Effector memory CD8-positive, alpha-beta T cell (primary cell): ENCODE results near the gene RNF214.
"Not testable (repeated sequence)": the region's sequence is repeated elsewhere in the genome, so short reads cannot be mapped to it uniquely, and the experiment has no call there.

Source experiments
- ATAC-seq: fragments of 150-1000 bp; cut with Tn5 transposase; replicated peaks from 2 replicates; pipeline ENCODE4 v1.10.0; 2021; ENCODE audit warnings: mild to moderate bottlenecking, moderate library complexity
- DNase-seq, 3 experiments: peaks; one replicate each; pipeline ENCODE4 v3.0.0; 2021
- H3K27ac Mint-ChIP-seq, 2 donors: one replicate each; pipeline ENCODE4 v1.8.0; 2022; ENCODE audit warnings: mild to moderate bottlenecking in 2 of 2, mixed read lengths in 2 of 2, moderate library complexity in 2 of 2
- H3K27me3 Mint-ChIP-seq, 2 donors: one replicate each; pipeline ENCODE4 v1.8.0; 2022; ENCODE audit warnings: mixed read lengths in 2 of 2
- H3K36me3 Mint-ChIP-seq: one replicate; pipeline ENCODE4 v1.8.0; 2022; ENCODE audit warnings: mild to moderate bottlenecking, moderate library complexity, mixed read lengths; ENCODE audit not compliant: insufficient read depth
- H3K4me1 Mint-ChIP-seq, 2 donors: one replicate each; pipeline ENCODE4 v1.8.0; 2022; ENCODE audit warnings: low read depth in 2 of 2, mixed read lengths in 2 of 2
- H3K4me3 Mint-ChIP-seq, 2 donors: one replicate each; pipeline ENCODE4 v1.8.0; 2022; ENCODE audit warnings: mild to moderate bottlenecking in 2 of 2, mixed read lengths in 2 of 2, moderate library complexity in 2 of 2
- H3K9me3 Mint-ChIP-seq, 2 donors: one replicate each; pipeline ENCODE4 v1.8.0; 2022; ENCODE audit warnings: mixed read lengths in 2 of 2
- total RNA-seq, 9 experiments: gene quantifications; one replicate each; lab custom pipeline; 2026; lab: John Stamatoyannopoulos, UW

RNF214 gene
- total RNA-seq = 14.1 to 33.3 (median 19.7) reads per million in 9 experiments

GRCh38 chr11:117232092-117232878 is at the start of gene RNF214:
RNF214 (plus strand) TSS chr11:117232671; CDS start chr11:117234273, 1,602 bp downstream.
- H3K27ac Mint-ChIP-seq = peak within 1 kb of the TSS; percentile 92 to 96
- peaks cover 51% of the 10 kb centered on the region for H3K36me3 Mint-ChIP-seq
- no peaks in the 10 kb centered on the region for H3K27me3 Mint-ChIP-seq
- no peaks in the 10 kb centered on the region for H3K9me3 Mint-ChIP-seq
- peak within 1 kb of the TSS; percentile 93 to 99 for H3K4me3 Mint-ChIP-seq
- peaks cover 43 to 50% of the 10 kb centered on the region in 2 donors for H3K4me1 Mint-ChIP-seq
- peak; percentile 77 for ATAC-seq
- peak; percentile 53 to 65 (median 64) for DNase-seq

GRCh38 chr11:117183178-117183577 is 49.3 kb upstream of the RNF214 start:
- ATAC-seq, H3K4me3 Mint-ChIP-seq, H3K9me3 Mint-ChIP-seq, H3K27me3 Mint-ChIP-seq, DNase-seq: not testable (repeated sequence)
- H3K27ac Mint-ChIP-seq = peak overlapping the region in 1 of 2 donors; percentile 38
- peaks cover 32% of the 10 kb centered on the region for H3K36me3 Mint-ChIP-seq
- H3K4me1 Mint-ChIP-seq = peaks cover 21 to 22% of the 10 kb centered on the region in 2 donors

- Mint-ChIP-seq H3K9me3 (no peaks in the 10 kb centered on the region), H3K4me1 (peaks cover 19% of the 10 kb centered on the region in 2 donors), H3K27me3 (no peaks in the 10 kb centered on the region), H3K4me3 (no peak overlapping the region), H3K27ac (peak overlapping the region in 1 of 2 donors; percentile 23), H3K36me3 (peaks cover 34% of the 10 kb centered on the region)
- no peak for ATAC-seq
- DNase-seq = no peak
These were observed 48.6 kb upstream of the RNF214 start for GRCh38 chr11:117183724-117184349.

GRCh38 chr11:117185736-117186430 is 46.6 kb upstream of the RNF214 start:
- no peak for DNase-seq

GRCh38 chr11:117186431-117186761 is 46.1 kb upstream of the RNF214 start:
- no peak for ATAC-seq
- Mint-ChIP-seq H3K36me3 (peaks cover 20% of the 10 kb centered on the region), H3K4me1 (peaks cover 0 to 5% of the 10 kb centered on the region in 2 donors), H3K27me3 (no peaks in the 10 kb centered on the region), H3K27ac (peak overlapping the region; percentile 23 to 54), H3K9me3 (no peaks in the 10 kb centered on the region), H3K4me3 (no peak overlapping the region)
- no peak for DNase-seq

More at GRCh38 chr11:117185736-117186430, 46.6 kb upstream of the RNF214 start:
- Mint-ChIP-seq H3K4me1 (peaks cover 5 to 9% of the 10 kb centered on the region in 2 donors), H3K4me3 (no peak overlapping the region), H3K9me3 (no peaks in the 10 kb centered on the region), H3K27ac (peak overlapping the region; percentile 23 to 54), H3K27me3 (no peaks in the 10 kb centered on the region), H3K36me3 (peaks cover 25% of the 10 kb centered on the region)
- ATAC-seq = no peak

GRCh38 chr11:117187007-117187406 is 45.5 kb upstream of the RNF214 start:
- Mint-ChIP-seq H3K27me3 (no peaks in the 10 kb centered on the region), H3K4me1 (peaks cover 0 to 5% of the 10 kb centered on the region in 2 donors), H3K36me3 (peaks cover 20% of the 10 kb centered on the region), H3K27ac (peak overlapping the region; percentile 3 to 23), H3K9me3 (no peaks in the 10 kb centered on the region), H3K4me3 (peak overlapping the region in 1 of 2 donors; percentile 12)
- ATAC-seq = no peak
- no peak for DNase-seq

GRCh38 chr11:117187428-117187798 is 45.1 kb upstream of the RNF214 start:
- no peak overlapping the region for H3K27ac Mint-ChIP-seq
- peaks cover 20% of the 10 kb centered on the region for H3K36me3 Mint-ChIP-seq
- no peak for ATAC-seq
- H3K9me3 Mint-ChIP-seq = no peaks in the 10 kb centered on the region
- no peaks in the 10 kb centered on the region for H3K27me3 Mint-ChIP-seq
- no peak for DNase-seq
- peaks cover 0 to 5% of the 10 kb centered on the region in 2 donors for H3K4me1 Mint-ChIP-seq
- H3K4me3 Mint-ChIP-seq = peak overlapping the region in 1 of 2 donors; percentile 12

- H3K4me3 Mint-ChIP-seq = no peak overlapping the region
- no peak for DNase-seq
- H3K27me3 Mint-ChIP-seq = no peaks in the 10 kb centered on the region
- H3K27ac Mint-ChIP-seq = no peak overlapping the region
- ATAC-seq = no peak
- peaks cover 1 to 5% of the 10 kb centered on the region in 2 donors for H3K4me1 Mint-ChIP-seq
- no peaks in the 10 kb centered on the region for H3K9me3 Mint-ChIP-seq
- peaks cover 20% of the 10 kb centered on the region for H3K36me3 Mint-ChIP-seq
These were observed 44.5 kb upstream of the RNF214 start for GRCh38 chr11:117187799-117188481.

GRCh38 chr11:117188620-117189081 is 43.8 kb upstream of the RNF214 start:
- Mint-ChIP-seq H3K27me3 (no peaks in the 10 kb centered on the region), H3K4me3 (no peak overlapping the region), H3K27ac (no peak overlapping the region), H3K36me3 (peaks cover 20% of the 10 kb centered on the region), H3K4me1 (peaks cover 4 to 5% of the 10 kb centered on the region in 2 donors), H3K9me3 (no peaks in the 10 kb centered on the region)
- DNase-seq (no peak), ATAC-seq (no peak)

- no peaks in the 10 kb centered on the region for H3K9me3 Mint-ChIP-seq
- H3K27me3 Mint-ChIP-seq = no peaks in the 10 kb centered on the region
- DNase-seq (no peak), ATAC-seq (peak; percentile 54)
- H3K4me1 Mint-ChIP-seq = peaks cover 4 to 5% of the 10 kb centered on the region in 2 donors
- H3K4me3 Mint-ChIP-seq = no peak overlapping the region
- H3K27ac Mint-ChIP-seq = peak overlapping the region in 1 of 2 donors; percentile 35
- H3K36me3 Mint-ChIP-seq = peaks cover 17% of the 10 kb centered on the region
These were observed 43.1 kb upstream of the RNF214 start for GRCh38 chr11:117189191-117189940.

GRCh38 chr11:117189941-117190544 is 42.4 kb upstream of the RNF214 start:
- peak overlapping the region in 1 of 2 donors; percentile 74 for H3K27ac Mint-ChIP-seq
- DNase-seq = no peak
- H3K36me3 Mint-ChIP-seq = peaks cover 12% of the 10 kb centered on the region
- ATAC-seq = no peak
- no peak overlapping the region for H3K4me3 Mint-ChIP-seq
- H3K4me1 Mint-ChIP-seq = peaks cover 4 to 5% of the 10 kb centered on the region in 2 donors
- no peaks in the 10 kb centered on the region for H3K27me3 Mint-ChIP-seq
- H3K9me3 Mint-ChIP-seq = no peaks in the 10 kb centered on the region
